Activated CD8-positive, alpha-beta memory T cell treated with anti-CD3 and anti-CD28 coated beads for 24 hours (primary cell): Measurements from ENCODE around the gene DHRS9.
A peak's percentile ranks its signal among the peaks of the same experiment; 100 is the strongest.
"Not testable (repeated sequence)": the region's sequence is repeated elsewhere in the genome, so short reads cannot be mapped to it uniquely, and the experiment has no call there.

Experiments used
- DNase-seq: peaks from one replicate; pipeline ENCODE4 v3.0.0-alpha.2; 2020

The DHRS9 gene

GRCh38 chr2:169095621-169096105 is 26.3 kb downstream of the DHRS9 start:
- DNase-seq: no peak

- DNase-seq: no peak
Measured at GRCh38 chr2:169104848-169105247, 35.5 kb downstream of the DHRS9 start.

GRCh38 chr2:169105476-169105875 is 36.1 kb downstream of the DHRS9 start:
- no peak for DNase-seq

- DNase-seq: no peak
Measured at GRCh38 chr2:169106134-169106533, 36.8 kb downstream of the DHRS9 start.

- DNase-seq: no peak
Measured at GRCh38 chr2:169106563-169107545, 37.5 kb downstream of the DHRS9 start.

- DNase-seq: no peak
Measured at GRCh38 chr2:169107645-169108044, 38.3 kb downstream of the DHRS9 start.

GRCh38 chr2:169108099-169108884 is 38.9 kb downstream of the DHRS9 start:
- DNase-seq: no peak

GRCh38 chr2:169109502-169110409 is 40.4 kb downstream of the DHRS9 start:
- peak; percentile 86 for DNase-seq

GRCh38 chr2:169110419-169110818 is 41.1 kb downstream of the DHRS9 start:
- DNase-seq: no peak

- DNase-seq: no peak
Measured at GRCh38 chr2:169110916-169111315, 41.6 kb downstream of the DHRS9 start.

GRCh38 chr2:169112841-169113240 is 43.5 kb downstream of the DHRS9 start:
- DNase-seq: no peak

- DNase-seq: no peak
Measured at GRCh38 chr2:169114056-169114455, 44.7 kb downstream of the DHRS9 start.

GRCh38 chr2:169116327-169116726 is 47.0 kb downstream of the DHRS9 start:
- DNase-seq: no peak

- DNase-seq: no peak
Measured at GRCh38 chr2:169116993-169117392, 47.6 kb downstream of the DHRS9 start.

GRCh38 chr2:169118060-169118459 is 48.7 kb downstream of the DHRS9 start:
- no peak for DNase-seq

- DNase-seq: no peak
Measured at GRCh38 chr2:169119123-169119760, 49.9 kb downstream of the DHRS9 start.

GRCh38 chr2:169119851-169120250 is 50.5 kb downstream of the DHRS9 start:
- DNase-seq: no peak

GRCh38 chr2:169129703-169130243 is 60.4 kb downstream of the DHRS9 start:
- DNase-seq: no peak

GRCh38 chr2:169131587-169132512 is 62.5 kb downstream of the DHRS9 start:
- no peak for DNase-seq

- not testable (repeated sequence) for DNase-seq
Measured at GRCh38 chr2:169134272-169134671, 64.9 kb downstream of the DHRS9 start.

- DNase-seq: not testable (repeated sequence)
Measured at GRCh38 chr2:169136428-169136827, 67.1 kb downstream of the DHRS9 start.
